ENCODE results near the gene PRRX2. TPM values are rescaled to one million over a fixed set of nuclear protein-coding genes. Genes with fewer than 3 reads are reported as not detected.

PRRX2 gene
- total and polyA plus RNA-seq, 12 donors, result 0.15 to 14.2 (median 4.0) TPM

DNA sequence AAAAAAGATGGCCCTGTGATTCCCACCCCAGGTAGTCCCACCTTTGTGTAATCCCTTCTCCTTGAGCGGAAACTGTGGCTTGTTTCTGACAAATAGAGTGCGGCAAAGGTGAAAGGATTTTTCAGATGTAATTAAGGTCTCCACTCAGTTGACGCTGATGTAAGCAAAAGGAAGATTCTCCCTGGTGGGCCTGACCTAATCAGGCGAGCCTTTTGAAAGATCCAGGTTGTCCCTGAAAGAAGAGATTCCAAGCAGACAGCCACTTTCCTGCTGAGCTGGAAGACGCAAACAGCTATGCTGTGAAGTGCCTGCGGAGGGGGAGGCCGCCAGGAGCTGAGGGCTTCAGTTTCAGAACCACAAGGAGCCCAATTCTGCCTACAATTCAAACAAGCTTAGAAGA is 63.3 kb downstream of the PRRX2 start:
- no peaks in the 10 kb centered on the region for H3K27me3 ChIP-seq
- H3K9me3 ChIP-seq (replicated peaks in 1 of 3), result no peaks in the 10 kb centered on the region
- H3K27ac ChIP-seq, result no peak overlapping the region
- TF ChIP-seq, protein P1, sequence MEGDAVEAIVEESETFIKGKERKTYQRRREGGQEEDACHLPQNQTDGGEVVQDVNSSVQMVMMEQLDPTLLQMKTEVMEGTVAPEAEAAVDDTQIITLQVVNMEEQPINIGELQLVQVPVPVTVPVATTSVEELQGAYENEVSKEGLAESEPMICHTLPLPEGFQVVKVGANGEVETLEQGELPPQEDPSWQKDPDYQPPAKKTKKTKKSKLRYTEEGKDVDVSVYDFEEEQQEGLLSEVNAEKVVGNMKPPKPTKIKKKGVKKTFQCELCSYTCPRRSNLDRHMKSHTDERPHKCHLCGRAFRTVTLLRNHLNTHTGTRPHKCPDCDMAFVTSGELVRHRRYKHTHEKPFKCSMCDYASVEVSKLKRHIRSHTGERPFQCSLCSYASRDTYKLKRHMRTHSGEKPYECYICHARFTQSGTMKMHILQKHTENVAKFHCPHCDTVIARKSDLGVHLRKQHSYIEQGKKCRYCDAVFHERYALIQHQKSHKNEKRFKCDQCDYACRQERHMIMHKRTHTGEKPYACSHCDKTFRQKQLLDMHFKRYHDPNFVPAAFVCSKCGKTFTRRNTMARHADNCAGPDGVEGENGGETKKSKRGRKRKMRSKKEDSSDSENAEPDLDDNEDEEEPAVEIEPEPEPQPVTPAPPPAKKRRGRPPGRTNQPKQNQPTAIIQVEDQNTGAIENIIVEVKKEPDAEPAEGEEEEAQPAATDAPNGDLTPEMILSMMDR (IDR thresholded peaks at IDR 0.05), result no peak
- no peak for TF ChIP-seq POLR2A (IDR thresholded peaks at IDR 0.05)
- no peak for DNase-seq
- no peaks in the 10 kb centered on the region for H3K36me3 ChIP-seq (replicated peaks in 1 of 2)
- H3K4me3 ChIP-seq, result no peak overlapping the region
- H3K4me1 ChIP-seq (replicated peaks in 1 of 2), result peaks cover 0 to 4% of the 10 kb centered on the region in 2 donors
- intact Hi-C loops (cut with DNase I), result no loop called here
- WGBS, 4 donors, result 86 to 88% (median 87%) methylated on average over 7 of the region's 7 CpGs

DNA sequence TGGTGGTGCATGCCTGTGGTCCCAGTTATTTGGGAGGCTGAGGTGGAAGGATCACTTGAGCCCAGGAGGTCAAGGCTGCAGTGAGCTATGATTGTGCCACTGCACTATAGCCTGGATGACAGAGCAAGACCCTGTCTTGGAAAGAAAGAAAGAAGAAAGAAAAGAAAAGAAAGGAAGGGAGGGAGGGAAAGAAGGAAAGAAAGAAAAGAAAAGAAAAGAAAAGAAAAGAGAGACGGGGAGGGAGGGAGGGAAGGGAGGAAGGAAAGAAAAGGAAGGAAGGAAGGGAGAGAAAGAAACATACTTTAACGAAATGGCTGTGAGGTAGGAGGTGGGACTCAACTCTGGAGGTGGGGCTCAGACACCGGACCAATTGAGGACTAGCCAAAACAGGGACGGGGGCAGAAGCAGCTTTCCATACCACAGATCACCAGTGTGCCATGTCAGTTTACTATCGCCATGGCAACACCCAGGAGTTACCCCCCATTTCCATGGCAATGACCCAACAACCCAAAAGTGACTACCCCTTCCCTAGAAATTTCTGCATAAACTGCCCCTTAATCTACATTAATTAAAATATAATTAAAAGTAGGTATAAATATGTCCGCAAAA is 66.1 kb downstream of the PRRX2 start:
- Histone ChIP-seq H3K27me3 (no peaks in the 10 kb centered on the region), H3K4me1 (replicated peaks in 1 of 2) (peaks cover 0 to 4% of the 10 kb centered on the region in 2 donors), H3K4me3 (no peak overlapping the region), H3K36me3 (replicated peaks in 1 of 2) (no peaks in the 10 kb centered on the region), H3K27ac (no peak overlapping the region), H3K9me3 (replicated peaks in 1 of 3) (no peaks in the 10 kb centered on the region)
- no peak for DNase-seq
- TF ChIP-seq, protein P1 (IDR thresholded peaks at IDR 0.05), result no peak
- no peak for TF ChIP-seq POLR2A (IDR thresholded peaks at IDR 0.05)
- intact Hi-C loops (cut with DNase I), result loop anchor here in 1 of 2 donors (10.0 kb wide), 1 partner anchor 597 kb away; no protein-coding TSS in a partner anchor
- 40 to 52% (median 43%) methylated on average over 6 of the region's 6 CpGs for WGBS, 4 donors

DNA sequence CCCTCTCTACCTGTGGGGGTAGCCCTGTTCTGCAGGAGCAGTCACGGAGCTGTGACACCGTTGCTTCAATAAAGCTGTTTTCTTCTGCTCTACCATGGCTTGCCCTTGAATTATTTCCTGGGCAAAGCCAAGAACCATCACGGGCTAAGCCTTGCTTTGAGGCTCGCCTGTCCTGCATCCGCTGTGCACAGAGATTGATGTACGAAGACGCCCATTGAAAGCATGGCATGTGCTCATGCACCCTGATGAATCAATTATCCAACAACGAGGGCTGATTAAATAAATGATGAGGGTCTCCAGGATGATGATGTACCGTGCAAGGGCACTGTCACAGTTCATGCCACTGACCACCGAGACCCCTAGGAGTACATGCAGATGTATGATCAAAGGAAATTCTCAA is 66.7 kb downstream of the PRRX2 start:
- WGBS, 4 donors, result 52 to 60% (median 55%) methylated on average over 9 to 10 of the region's 10 CpGs
- intact Hi-C loops (cut with DNase I), result loop anchor here in 1 of 2 donors (10.0 kb wide), 1 partner anchor 597 kb away; no protein-coding TSS in a partner anchor
- Histone ChIP-seq H3K36me3 (replicated peaks in 1 of 2) (no peaks in the 10 kb centered on the region), H3K4me1 (replicated peaks in 1 of 2) (no peaks in the 10 kb centered on the region), H3K9me3 (replicated peaks in 1 of 3) (no peaks in the 10 kb centered on the region), H3K4me3 (no peak overlapping the region), H3K27me3 (no peaks in the 10 kb centered on the region), H3K27ac (no peak overlapping the region)
- DNase-seq, result no peak
- no peak for TF ChIP-seq POLR2A (IDR thresholded peaks at IDR 0.05)
- TF ChIP-seq, protein P1 (IDR thresholded peaks at IDR 0.05), result no peak

DNA sequence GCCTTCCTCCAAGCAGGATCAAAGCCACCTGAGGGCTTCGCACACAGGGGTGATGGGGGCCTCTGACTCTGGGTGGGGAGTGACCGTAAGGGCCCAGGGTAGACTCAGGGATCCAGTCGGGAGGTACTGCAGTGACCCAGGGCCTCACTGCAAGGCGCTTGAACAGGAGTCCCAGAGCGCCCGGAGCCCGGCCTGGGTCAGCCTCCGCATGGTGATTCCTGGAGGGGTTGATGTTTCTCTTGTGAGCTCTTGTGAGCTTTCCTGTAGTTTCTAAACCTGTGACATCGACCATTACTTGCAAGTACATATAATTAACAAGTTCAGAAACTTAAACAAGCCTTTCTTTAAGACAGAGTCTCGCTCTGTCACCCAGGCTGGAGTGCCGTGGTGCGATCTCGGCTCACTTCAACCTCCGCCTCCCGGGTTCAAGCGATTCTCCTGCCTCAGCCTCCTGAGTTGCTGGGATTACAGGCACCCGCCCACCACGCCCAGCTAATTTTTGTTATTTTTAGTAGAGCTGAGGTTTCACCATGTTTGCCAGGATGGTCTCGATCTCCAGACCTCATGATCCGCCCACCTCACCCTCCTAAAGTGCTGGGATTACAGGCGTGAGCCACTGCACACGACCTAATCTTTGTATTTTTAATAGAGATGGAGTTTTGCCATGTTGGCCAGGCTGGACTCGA is 67.6 kb downstream of the PRRX2 start:
- intact Hi-C loops (cut with DNase I), result loop anchor here in 1 of 2 donors (10.0 kb wide), 1 partner anchor 598 kb away; no protein-coding TSS in a partner anchor

More for the DNA sequence above, 67.6 kb downstream of the PRRX2 start:
- 84 to 90% (median 85%) methylated on average over 20 to 23 of the region's 23 CpGs for WGBS, 4 donors
- H3K4me1 ChIP-seq (replicated peaks in 1 of 2), result peaks cover 0 to 3% of the 10 kb centered on the region in 2 donors
- no peaks in the 10 kb centered on the region for H3K9me3 ChIP-seq (replicated peaks in 1 of 3)
- no peak for DNase-seq
- TF ChIP-seq POLR2A (IDR thresholded peaks at IDR 0.05), result no peak
- TF ChIP-seq, protein P1 (IDR thresholded peaks at IDR 0.05), result no peak
- no peak overlapping the region for H3K4me3 ChIP-seq
- H3K27me3 ChIP-seq, result no peaks in the 10 kb centered on the region
- H3K27ac ChIP-seq, result no peak overlapping the region
- H3K36me3 ChIP-seq (replicated peaks in 1 of 2), result no peaks in the 10 kb centered on the region
